Esophagus muscularis mucosa (tissue), 4 donors: ENCODE data around the gene RAB20. TPM values are rescaled to one million over a fixed set of nuclear protein-coding genes. Genes with fewer than 3 reads are reported as not detected.

ENCODE experiments used
- DNase-seq: peaks from one replicate; pipeline ENCODE4 v3.0.0-alpha.2; 2017; ENCODE audit errors: extremely low spot score
- H3K27ac ChIP-seq, 4 donors: fragments of 200-600 bp; sonication (generic); replicated peaks in 1 of 4; 1 replicate in 3 of 4; 2 replicates in 1 of 4; pipeline ENCODE4 v1.5.1; 2016 to 2019; ENCODE audit warnings: mild to moderate bottlenecking in 1 of 4
- H3K27me3 ChIP-seq, 4 donors: fragments of 200-600 bp; sonication (generic); one replicate each; pipeline versions ENCODE4 v1.5.1 to v1.6.0; 2016 to 2019
- H3K36me3 ChIP-seq, 4 donors: fragments of 200-600 bp; sonication (generic); one replicate each; pipeline ENCODE4 v1.5.1; 2016 to 2019
- H3K4me1 ChIP-seq, 4 donors: fragments of 200-600 bp; sonication (generic); one replicate each; pipeline ENCODE4 v1.5.1; 2016 to 2019
- H3K4me3 ChIP-seq, 4 donors: fragments of 200-600 bp; sonication (generic); 1 replicate in 2 of 4; 2 replicates in 2 of 4; pipeline ENCODE4 v1.5.1; 2016 to 2019; ENCODE audit warnings: mild to moderate bottlenecking in 4 of 4, moderate library complexity in 1 of 4
- H3K9me3 ChIP-seq, 4 donors: fragments of 200-600 bp; sonication (generic); 1 replicate in 3 of 4; 2 replicates in 1 of 4; pipeline ENCODE4 v1.5.1; 2016 to 2019
- CTCF ChIP-seq, 3 experiments: fragments of 200-600 bp in 2 of 3; fragments of 450-650 bp in 1 of 3; sonication (generic) in 2 of 3; IDR thresholded peaks; one replicate each; pipeline ENCODE4 v1.5.1; 2017 to 2019; ENCODE audit warnings: antibody characterized with exemption in 3 of 3, mild to moderate bottlenecking in 2 of 3, moderate library complexity in 1 of 3
- EP300 ChIP-seq: sonication (generic); formaldehyde crosslinking; IDR thresholded peaks from one replicate; pipeline ENCODE4 v1.6.1; 2017; ENCODE audit warnings: antibody characterized with exemption
- POLR2A ChIP-seq: fragments of 450-650 bp; IDR thresholded peaks from one replicate; pipeline ENCODE4 v1.6.1; 2017; ENCODE audit warnings: antibody characterized with exemption, moderate library complexity, mild to moderate bottlenecking, low read depth
- POLR2AphosphoS5 ChIP-seq, 2 donors: sonication (generic); formaldehyde crosslinking; IDR thresholded peaks; one replicate each; pipeline ENCODE4 v1.6.1; 2017; ENCODE audit warnings: antibody characterized with exemption in 2 of 2
- WGBS: methylation state at CpG from one replicate; pipeline ENCODE4 v1.1.5; 2018; 5-methylcytosine and 5-hydroxymethylcytosine counted together
- intact Hi-C: fragments of 100-400 bp; cut with DNase I; formaldehyde crosslinking; loops from one replicate; pipeline ENCODE4 v1.15.1; 2023
- total RNA-seq, 4 donors: library from RNA; depleted of rRNA; stranded (reverse); fragments of >200 nt; gene quantifications; one replicate each; pipeline versions ENCODE4 v1.1.0 to v1.2.1, GENCODE V29; 2016

Gene RAB20
- total RNA-seq, 4 donors from 2014 or later, result 10.9 to 40.6 (median 15.4) TPM

- no peak for DNase-seq
- Histone ChIP-seq H3K27ac (no peak overlapping the region), H3K27me3 (no peaks in the 10 kb centered on the region), H3K36me3 (peaks cover 0 to 21% (median 11%) of the 10 kb centered on the region in 4 donors), H3K4me3 (no peak overlapping the region), H3K4me1 (peaks cover 24 to 36% (median 32%) of the 10 kb centered on the region in 4 donors), H3K9me3 (peaks cover 0 to 5% (median 0%) of the 10 kb centered on the region in 4 donors)
- intact Hi-C loops, result no loop called here
- TF ChIP-seq POLR2A (no peak), POLR2AphosphoS5 (IDR thresholded peaks at IDR 0.05) (no peak), CTCF (IDR thresholded peaks at IDR 0.05) (no peak), EP300 (no peak)
- 97% methylated on average over 23 of the region's 23 CpGs for WGBS
These were observed 3.8 kb downstream of the RAB20 start for GRCh38 chr13:110557610-110558305.

GRCh38 chr13:110557082-110557481 is 4.4 kb downstream of the RAB20 start:
- 92% methylated on average over 5 of the region's 5 CpGs for WGBS
- no peak for DNase-seq

GRCh38 chr13:110556224-110556606 is 5.3 kb downstream of the RAB20 start:
- no peak overlapping the region for H3K4me3 ChIP-seq
- DNase-seq, result no peak
- peaks cover 25 to 29% (median 29%) of the 10 kb centered on the region in 4 donors for H3K4me1 ChIP-seq
- TF ChIP-seq POLR2A (no peak), EP300 (no peak), CTCF (IDR thresholded peaks at IDR 0.05) (no peak), POLR2AphosphoS5 (IDR thresholded peaks at IDR 0.05) (no peak)
- WGBS, result 100% methylated on average over 1 of the region's 1 CpG
- intact Hi-C loops, result no loop called here
- H3K27me3 ChIP-seq, result no peaks in the 10 kb centered on the region
- H3K9me3 ChIP-seq, result peaks cover 0 to 5% (median 0%) of the 10 kb centered on the region in 4 donors
- H3K36me3 ChIP-seq, result peaks cover 0 to 21% (median 11%) of the 10 kb centered on the region in 4 donors
- no peak overlapping the region for H3K27ac ChIP-seq

More at GRCh38 chr13:110557082-110557481, 4.4 kb downstream of the RAB20 start:
- Histone ChIP-seq H3K4me1 (peaks cover 23 to 29% (median 26%) of the 10 kb centered on the region in 4 donors), H3K27me3 (no peaks in the 10 kb centered on the region), H3K9me3 (peaks cover 0 to 5% (median 0%) of the 10 kb centered on the region in 4 donors), H3K36me3 (peaks cover 0 to 21% (median 11%) of the 10 kb centered on the region in 4 donors), H3K4me3 (no peak overlapping the region), H3K27ac (no peak overlapping the region)
- TF ChIP-seq POLR2AphosphoS5 (IDR thresholded peaks at IDR 0.05) (no peak), CTCF (IDR thresholded peaks at IDR 0.05) (no peak), EP300 (no peak), POLR2A (no peak)
- intact Hi-C loops, result no loop called here

GRCh38 chr13:110555601-110556223 is 5.8 kb downstream of the RAB20 start:
- intact Hi-C loops, result no loop called here
- Histone ChIP-seq H3K4me1 (peaks cover 25 to 29% (median 26%) of the 10 kb centered on the region in 4 donors), H3K4me3 (no peak overlapping the region), H3K36me3 (peaks cover 0 to 21% (median 11%) of the 10 kb centered on the region in 4 donors), H3K27me3 (no peaks in the 10 kb centered on the region), H3K9me3 (peaks cover 0 to 5% (median 0%) of the 10 kb centered on the region in 4 donors), H3K27ac (no peak overlapping the region)
- WGBS, result 92% methylated on average over 15 of the region's 16 CpGs
- no peak for TF ChIP-seq POLR2A
- TF ChIP-seq POLR2AphosphoS5 (IDR thresholded peaks at IDR 0.05), result no peak
- no peak for DNase-seq

- peaks cover 0 to 5% (median 0%) of the 10 kb centered on the region in 4 donors for H3K9me3 ChIP-seq
- H3K4me1 ChIP-seq, result peaks cover 17 to 22% (median 19%) of the 10 kb centered on the region in 4 donors
- TF ChIP-seq POLR2A (no peak), EP300 (no peak), POLR2AphosphoS5 (IDR thresholded peaks at IDR 0.05) (no peak), CTCF (IDR thresholded peaks at IDR 0.05) (no peak)
- intact Hi-C loops, result no loop called here
- H3K27ac ChIP-seq, result no peak overlapping the region
- DNase-seq, result no peak
- no peaks in the 10 kb centered on the region for H3K27me3 ChIP-seq
- H3K36me3 ChIP-seq, result peaks cover 0 to 21% (median 11%) of the 10 kb centered on the region in 4 donors
- H3K4me3 ChIP-seq, result no peak overlapping the region
- 89% methylated on average over 15 of the region's 16 CpGs for WGBS
These were observed 6.6 kb downstream of the RAB20 start for GRCh38 chr13:110554946-110555345.
